Tibial nerve (tissue), 4 donors: ENCODE data around the gene SHISA7. TPM values are rescaled to one million over a fixed set of nuclear protein-coding genes. Genes with fewer than 3 reads are reported as not detected.
A peak's percentile ranks its signal among the peaks of the same experiment; 100 is the strongest.

ENCODE experiments used
- DNase-seq, 2 donors: peaks; one replicate each; pipeline ENCODE4 v3.0.0-alpha.2; 2019; ENCODE audit warnings: low spot score in 2 of 2
- H3K27ac ChIP-seq, 4 donors: fragments of 200-600 bp; sonication (generic) in 3 of 4; one replicate each; pipeline ENCODE4 v1.5.1; 2017 to 2019; ENCODE audit warnings: mild to moderate bottlenecking in 1 of 4
- H3K27me3 ChIP-seq, 2 donors: fragments of 200-600 bp; sonication (generic) in 1 of 2; one replicate each; pipeline versions ENCODE4 v1.5.1 to v1.6.0; 2017 to 2019
- H3K36me3 ChIP-seq, 3 donors: fragments of 200-600 bp; sonication (generic); one replicate each; pipeline ENCODE4 v1.5.1; 2018 to 2019
- H3K4me1 ChIP-seq, 4 donors: fragments of 200-600 bp; sonication (generic) in 3 of 4; one replicate each; pipeline ENCODE4 v1.5.1; 2017 to 2019
- H3K4me3 ChIP-seq, 4 donors: fragments of 200-600 bp; sonication (generic) in 3 of 4; one replicate each; pipeline ENCODE4 v1.5.1; 2017 to 2019; ENCODE audit warnings: mild to moderate bottlenecking in 1 of 4, moderate library complexity in 1 of 4
- H3K9me3 ChIP-seq, 4 donors: fragments of 200-600 bp; sonication (generic) in 3 of 4; one replicate each; pipeline ENCODE4 v1.5.1; 2017 to 2019
- CTCF ChIP-seq, 5 experiments: fragments of 200-600 bp in 3 of 5; fragments of 450-650 bp in 2 of 5; sonication (generic) in 3 of 5; IDR thresholded peaks; one replicate each; pipeline ENCODE4 v1.5.1; 2016 to 2019; ENCODE audit warnings: antibody characterized with exemption in 5 of 5, mild to moderate bottlenecking in 3 of 5, moderate library complexity in 2 of 5
- EP300 ChIP-seq, 2 donors: sonication (generic); formaldehyde crosslinking; IDR thresholded peaks; one replicate each; pipeline ENCODE4 v1.6.1; 2017; ENCODE audit warnings: antibody characterized with exemption in 2 of 2, mild to moderate bottlenecking in 1 of 2
- POLR2A ChIP-seq, 2 donors: fragments of 450-650 bp; IDR thresholded peaks; one replicate each; pipeline ENCODE4 v1.6.1; 2017; ENCODE audit warnings: antibody characterized with exemption in 2 of 2, mild to moderate bottlenecking in 2 of 2, moderate library complexity in 2 of 2
- WGBS, 2 donors: methylation state at CpG; one replicate each; pipeline ENCODE4 v1.1.5; 2018; 5-methylcytosine and 5-hydroxymethylcytosine counted together
- total RNA-seq, 4 donors: library from RNA; depleted of rRNA; stranded (reverse); fragments of >200 nt; gene quantifications; one replicate each; pipeline ENCODE4 v1.1.0, GENCODE V29; 2016

SHISA7 gene
- total RNA-seq, 4 donors from 2014 or later = 0.42 to 4.1 (median 2.0) TPM

GRCh38 chr19:55432241-55432959, 10.7 kb downstream of the SHISA7 start:
- no peak for TF ChIP-seq EP300 (IDR thresholded peaks at IDR 0.05)
- TF ChIP-seq CTCF (IDR thresholded peaks at IDR 0.05) = no peak
- TF ChIP-seq POLR2A (IDR thresholded peaks at IDR 0.05) = no peak
- whole genome bisulfite sequencing, 2 donors = 85% methylated on average over 14 of the region's 14 CpGs
- no peak for DNase-seq
- Histone ChIP-seq H3K36me3 (peaks cover 0 to 27% (median 0%) of the 10 kb centered on the region in 3 donors), H3K4me1 (peaks cover 0 to 27% (median 2%) of the 10 kb centered on the region in 4 donors), H3K4me3 (no peak overlapping the region), H3K27me3 (peaks cover 0 to 63% of the 10 kb centered on the region in 2 donors), H3K9me3 (no peaks in the 10 kb centered on the region), H3K27ac (no peak overlapping the region)

GRCh38 chr19:55431183-55431582, 11.9 kb downstream of the SHISA7 start:
- Histone ChIP-seq H3K27me3 (peaks cover 0 to 61% of the 10 kb centered on the region in 2 donors), H3K4me3 (no peak overlapping the region), H3K36me3 (peaks cover 0 to 27% (median 0%) of the 10 kb centered on the region in 3 donors), H3K27ac (no peak overlapping the region), H3K4me1 (peaks cover 0 to 33% (median 7%) of the 10 kb centered on the region in 4 donors), H3K9me3 (no peaks in the 10 kb centered on the region)
- WGBS, 2 donors = 91 to 92% methylated on average over 1 of the region's 1 CpG
- TF ChIP-seq POLR2A (IDR thresholded peaks at IDR 0.05) (no peak), CTCF (IDR thresholded peaks at IDR 0.05) (no peak), EP300 (IDR thresholded peaks at IDR 0.05) (no peak)
- no peak for DNase-seq

- H3K4me3 ChIP-seq = peak overlapping the region in 1 of 4 donors; percentile 25
- peaks cover 0 to 11% (median 0%) of the 10 kb centered on the region in 3 donors for H3K36me3 ChIP-seq
- no peak for DNase-seq
- 26 to 41% methylated on average over 2 of the region's 2 CpGs for WGBS, 2 donors
- H3K4me1 ChIP-seq = peaks cover 0 to 39% (median 11%) of the 10 kb centered on the region in 4 donors
- no peaks in the 10 kb centered on the region for H3K9me3 ChIP-seq
- peak; percentile 80 to 85 for TF ChIP-seq EP300 (IDR thresholded peaks at IDR 0.05)
- no peak for TF ChIP-seq POLR2A (IDR thresholded peaks at IDR 0.05)
- TF ChIP-seq CTCF (IDR thresholded peaks at IDR 0.05) = peak in 1 of 5 experiments; percentile 10
- peaks cover 0 to 49% of the 10 kb centered on the region in 2 donors for H3K27me3 ChIP-seq
- H3K27ac ChIP-seq = peak overlapping the region; percentile 69 to 92 (median 82)
These were observed 17.1 kb downstream of the SHISA7 start for GRCh38 chr19:55426042-55426441.

- Histone ChIP-seq H3K27me3 (peaks cover 0 to 36% of the 10 kb centered on the region in 2 donors), H3K36me3 (no peaks in the 10 kb centered on the region), H3K9me3 (no peaks in the 10 kb centered on the region), H3K4me3 (no peak overlapping the region), H3K4me1 (peaks cover 0 to 39% (median 11%) of the 10 kb centered on the region in 4 donors), H3K27ac (peak overlapping the region; percentile 57 to 88 (median 70))
- no peak for DNase-seq
- TF ChIP-seq EP300 (IDR thresholded peaks at IDR 0.05) (no peak), CTCF (IDR thresholded peaks at IDR 0.05) (no peak), POLR2A (IDR thresholded peaks at IDR 0.05) (no peak)
- WGBS, 2 donors = 57 to 67% methylated on average over 3 of the region's 3 CpGs
These were observed 18.6 kb downstream of the SHISA7 start for GRCh38 chr19:55424518-55424917.
